ENCODE results near the gene DDX24.

GRCh38 chr14:94026173-94026888 lies 54.7 kb downstream of the DDX24 start, which contains the start of gene OTUB2:
- TF ChIP-seq ZBTB7A (IDR thresholded peaks at IDR 0.05; ENCODE audit: low read depth) = peak; percentile 95
- TF ChIP-seq FOXM1 (IDR thresholded peaks at IDR 0.05; ENCODE audit: borderline replicate concordance, low read depth) = no peak
- TF ChIP-seq TAF1 (IDR thresholded peaks at IDR 0.05; ENCODE audit: low read depth) = no peak
- peak; percentile 84 for TF ChIP-seq EGR1 (IDR thresholded peaks at IDR 0.05)
- peak; percentile 40; the same call in 1 of the 2 replicates for TF ChIP-seq TCF12 (IDR thresholded peaks at IDR 0.05; ENCODE audit: low read depth)
- TF ChIP-seq CEBPB (IDR thresholded peaks at IDR 0.05) = no peak
- no peak for TF ChIP-seq REST (IDR thresholded peaks at IDR 0.05; ENCODE audit: low read depth)
- TF ChIP-seq, protein P1, sequence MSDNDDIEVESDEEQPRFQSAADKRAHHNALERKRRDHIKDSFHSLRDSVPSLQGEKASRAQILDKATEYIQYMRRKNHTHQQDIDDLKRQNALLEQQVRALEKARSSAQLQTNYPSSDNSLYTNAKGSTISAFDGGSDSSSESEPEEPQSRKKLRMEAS (IDR thresholded peaks at IDR 0.05) = peak; percentile 89

All from Ishikawa (cell line).